NOMO-1 treated with DMSO at 0.1 percent for 48 hours (cell line): ENCODE data around the gene CRNKL1.
"Not testable (repeated sequence)": the region's sequence is repeated elsewhere in the genome, so short reads cannot be mapped to it uniquely, and the experiment has no call there.

Source experiments
- DNase-seq: peaks from one replicate; lab custom pipeline; 2025; ENCODE audit not compliant: unreplicated experiment; lab: John Stamatoyannopoulos, UW

Gene CRNKL1

DNA sequence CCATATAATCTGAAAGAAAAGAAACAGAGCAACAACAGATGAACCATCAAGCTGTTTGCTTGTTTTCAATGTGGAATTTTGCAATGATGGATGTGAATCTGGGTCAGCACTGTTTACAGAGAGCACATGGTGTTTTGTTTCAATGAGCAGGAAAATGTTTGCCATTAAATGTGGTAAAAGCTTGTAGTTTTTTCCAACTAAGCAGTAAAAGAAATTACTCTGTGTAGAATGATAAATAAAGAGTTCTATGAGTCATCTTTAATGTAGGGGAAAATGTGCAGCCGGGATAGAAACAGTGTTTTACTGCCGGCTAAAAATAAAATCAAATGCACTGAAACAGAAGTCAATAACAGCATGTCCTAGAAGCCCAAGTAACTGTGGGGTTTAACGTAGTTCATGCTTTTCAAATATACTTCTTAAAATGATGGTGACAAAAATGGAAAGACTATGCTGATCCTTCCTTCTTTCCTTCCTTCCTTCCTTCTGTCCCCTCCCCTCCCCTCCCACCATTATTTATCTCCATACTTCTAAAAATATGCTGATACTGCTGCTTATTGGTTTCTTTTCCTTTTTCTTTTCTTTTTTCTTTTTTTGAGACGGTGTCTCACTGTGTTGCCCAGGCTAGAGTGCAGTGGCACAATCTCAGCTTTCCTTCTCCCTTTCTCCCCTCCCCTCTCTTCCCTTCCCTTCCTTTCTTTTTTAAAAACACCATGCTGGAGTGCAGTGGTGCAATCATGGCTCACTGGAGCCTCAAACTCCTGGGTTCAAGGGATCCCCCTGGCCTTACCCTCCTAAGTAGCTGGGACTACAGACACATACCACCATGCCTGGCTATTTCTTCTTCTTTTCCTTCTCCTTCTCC, 41.4 kb downstream of the CRNKL1 start:
- no peak for DNase-seq

GRCh38 chr20:20009784-20010253, 42.4 kb downstream of the CRNKL1 start:
- no peak for DNase-seq

GRCh38 chr20:20005342-20005741, 46.9 kb downstream of the CRNKL1 start:
- no peak for DNase-seq

DNA sequence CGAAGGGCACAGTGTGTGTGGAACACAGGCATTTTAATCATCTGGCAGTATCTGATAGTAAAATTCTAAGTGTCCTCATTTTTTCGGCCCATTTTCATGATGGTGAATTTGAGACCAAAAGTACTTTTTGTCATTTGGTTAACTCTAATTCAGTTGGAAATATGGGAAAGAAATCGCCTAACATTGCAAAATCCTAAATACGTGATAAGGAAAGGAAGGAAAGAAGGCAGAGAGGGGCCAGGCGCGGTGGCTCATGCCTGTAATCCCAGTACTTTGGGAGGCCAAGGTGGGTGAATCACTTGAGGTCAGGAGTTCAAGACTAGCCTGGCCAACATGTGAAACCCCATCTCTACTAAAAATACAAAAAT, 48.3 kb downstream of the CRNKL1 start:
- not testable (repeated sequence) for DNase-seq

- DNase-seq, result peak; percentile 75
These were observed 49.0 kb downstream of the CRNKL1 start for GRCh38 chr20:20003031-20003954.

DNA sequence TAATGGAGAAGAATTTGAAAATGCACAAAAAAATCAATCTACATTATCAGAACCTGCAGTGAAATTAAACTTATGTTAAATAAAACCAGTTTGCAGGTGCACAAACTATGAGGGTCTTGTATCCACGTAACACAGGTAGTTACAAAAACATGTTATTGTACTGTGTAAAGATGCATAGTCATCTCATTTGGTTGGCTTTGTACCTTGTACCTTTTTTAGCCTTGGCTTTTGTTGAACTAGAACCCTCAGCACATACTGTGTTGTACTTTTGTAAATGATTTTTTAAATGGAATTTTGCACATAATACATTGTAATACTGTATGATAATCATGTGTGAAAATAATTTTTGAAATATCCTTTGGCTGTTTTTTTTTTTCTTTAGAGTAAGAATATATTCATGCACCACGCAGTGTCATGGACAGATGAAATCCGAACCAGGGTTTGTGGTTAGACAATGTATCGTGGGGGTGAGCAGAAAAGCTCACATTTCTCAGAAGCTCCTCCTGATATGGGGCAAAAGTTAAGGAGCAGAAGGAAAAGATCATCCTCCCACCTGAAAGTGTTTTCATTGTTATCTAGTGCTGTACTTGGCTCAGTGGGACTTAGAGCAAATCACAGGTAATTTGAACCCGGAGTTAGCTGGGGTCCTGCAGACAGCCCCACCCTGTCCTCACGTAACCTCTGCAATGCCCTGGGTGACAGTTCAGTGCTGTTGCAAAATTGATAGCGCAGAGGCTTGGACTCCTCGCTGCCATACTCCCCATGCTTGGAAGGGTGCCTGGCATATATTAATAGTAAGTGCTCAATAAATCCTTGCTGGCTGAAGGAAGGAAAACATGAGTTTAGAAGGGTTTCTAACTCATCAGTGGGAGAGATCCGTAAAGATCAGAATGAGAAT, 49.9 kb downstream of the CRNKL1 start:
- peak; percentile 17 for DNase-seq

DNA sequence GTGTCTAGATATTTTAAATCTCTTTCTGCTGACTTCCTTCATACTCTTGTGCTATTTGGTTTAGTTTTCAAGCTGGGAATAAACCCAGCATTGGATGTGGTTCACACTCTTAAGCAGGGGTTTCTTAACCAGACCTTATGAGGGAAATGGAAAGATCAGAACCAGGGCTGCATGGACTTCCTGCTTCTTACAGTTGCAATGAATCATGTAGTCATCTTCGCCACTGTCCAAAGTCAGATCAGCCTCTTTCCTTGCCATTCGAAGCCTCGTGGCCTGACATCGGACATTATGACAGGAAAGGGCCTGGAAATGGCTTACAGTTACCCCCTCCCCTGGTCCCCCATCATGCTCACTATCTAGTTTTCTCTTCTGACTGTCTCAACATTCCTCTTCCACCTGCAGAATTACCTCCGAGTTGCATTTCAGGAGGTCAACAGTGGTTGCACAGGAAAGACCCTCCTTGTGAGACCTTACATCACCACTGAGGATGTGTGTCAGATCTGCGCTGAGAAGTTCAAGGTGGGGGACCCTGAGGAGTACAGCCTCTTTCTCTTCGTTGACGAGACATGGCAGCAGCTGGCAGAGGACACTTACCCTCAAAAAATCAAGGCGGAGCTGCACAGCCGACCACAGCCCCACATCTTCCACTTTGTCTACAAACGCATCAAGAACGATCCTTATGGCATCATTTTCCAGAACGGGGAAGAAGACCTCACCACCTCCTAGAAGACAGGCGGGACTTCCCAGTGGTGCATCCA, 51.9 kb downstream of the CRNKL1 start:
- peak; percentile 48 for DNase-seq

DNA sequence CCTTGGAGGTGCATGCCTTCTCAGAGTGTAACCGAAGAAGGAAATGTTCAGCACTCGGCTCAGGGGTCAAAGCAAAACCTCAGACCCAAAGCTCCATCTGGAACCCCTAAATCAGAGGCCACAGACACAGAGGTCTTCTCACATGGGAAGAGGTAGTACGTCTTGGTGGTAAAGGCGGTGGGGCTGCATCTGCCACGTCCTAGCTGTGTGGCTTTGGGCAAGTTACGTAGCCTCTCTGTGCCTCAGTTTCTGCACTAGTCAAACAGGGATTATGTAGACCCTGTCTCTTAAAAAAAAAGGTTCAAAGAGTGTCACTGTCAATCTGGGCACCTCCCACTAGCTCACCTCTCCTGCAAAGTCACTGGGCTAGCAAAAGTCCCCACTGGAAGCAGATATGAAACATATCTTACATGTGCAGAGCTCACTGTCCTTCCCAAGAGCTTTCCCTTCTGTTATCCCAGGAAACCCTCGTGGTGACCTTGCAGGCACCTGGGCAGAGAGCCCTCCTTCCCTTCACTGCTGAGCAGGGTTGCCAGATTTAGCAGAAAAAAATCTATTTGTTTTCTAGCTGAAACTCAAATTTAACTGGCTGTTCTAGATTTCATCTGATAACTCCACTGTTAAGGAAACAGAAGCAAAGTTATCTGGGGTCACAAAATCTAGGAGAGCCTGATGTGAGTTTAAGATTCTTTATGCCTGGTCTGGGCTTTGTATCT, 53.1 kb downstream of the CRNKL1 start:
- no peak for DNase-seq

DNA sequence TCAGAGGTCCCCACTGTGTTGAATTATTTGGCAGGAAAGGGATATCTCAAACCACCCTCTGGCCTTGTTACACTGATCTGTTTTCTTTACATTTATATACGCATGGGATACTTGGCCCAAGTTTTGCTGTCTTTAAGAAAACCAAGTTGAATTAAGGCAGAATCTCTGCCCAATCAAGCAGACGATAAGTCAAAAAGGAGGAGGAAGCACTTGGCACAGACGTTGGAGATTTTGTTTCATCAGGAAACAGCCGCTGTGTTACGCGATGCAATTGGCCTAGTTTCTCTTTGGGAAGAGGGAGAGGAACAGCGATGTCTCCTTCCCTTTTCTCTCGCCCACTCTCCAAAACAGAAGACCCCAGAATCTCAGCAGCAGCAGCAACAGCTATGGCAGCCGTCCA, 55.3 kb downstream of the CRNKL1 start:
- no peak for DNase-seq

DNA sequence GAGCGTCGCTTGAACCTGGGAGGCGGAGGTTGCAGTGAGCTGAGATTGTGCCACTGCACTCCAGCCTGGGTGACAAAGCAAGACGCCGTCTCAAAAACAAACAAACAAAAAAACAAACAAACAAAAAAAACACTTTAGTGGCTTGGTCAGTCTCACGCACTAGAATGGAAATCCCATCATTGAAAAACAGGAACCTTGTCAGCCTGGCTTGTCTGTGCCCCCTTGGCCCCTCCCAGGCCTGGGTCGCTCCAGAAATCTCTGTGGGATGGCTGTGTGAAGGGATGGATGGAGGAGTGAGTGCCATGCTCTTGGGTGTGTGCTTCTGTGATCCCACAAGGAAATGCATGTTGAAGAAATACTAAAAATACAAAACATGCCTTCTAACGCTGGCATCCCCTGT, 56.0 kb downstream of the CRNKL1 start:
- DNase-seq, result no peak

GRCh38 chr20:19995220-19995863, 56.9 kb downstream of the CRNKL1 start:
- peak; percentile 72 for DNase-seq

GRCh38 chr20:19993958-19994669, 58.2 kb downstream of the CRNKL1 start:
- no peak for DNase-seq

GRCh38 chr20:19992996-19993908, 59.0 kb downstream of the CRNKL1 start:
- no peak for DNase-seq

DNA sequence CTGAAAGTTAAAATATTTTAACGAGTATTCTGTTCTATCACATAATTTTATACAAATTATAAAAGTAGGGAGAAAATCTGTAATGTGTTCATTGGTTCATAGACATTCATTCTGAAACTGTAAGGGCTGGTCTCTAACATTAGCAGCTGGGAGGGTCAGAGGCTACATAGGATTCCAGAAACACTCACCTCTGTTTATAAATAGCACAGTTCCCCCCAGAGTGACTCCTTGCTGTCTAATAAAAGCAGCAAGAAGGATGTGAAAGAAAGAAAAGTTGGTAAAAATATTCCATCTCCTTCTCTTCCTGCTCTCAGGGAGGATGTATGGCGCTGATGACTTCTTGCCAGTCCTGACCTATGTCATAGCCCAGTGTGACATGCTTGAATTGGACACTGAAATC, 60.4 kb downstream of the CRNKL1 start:
- DNase-seq, result no peak

DNA sequence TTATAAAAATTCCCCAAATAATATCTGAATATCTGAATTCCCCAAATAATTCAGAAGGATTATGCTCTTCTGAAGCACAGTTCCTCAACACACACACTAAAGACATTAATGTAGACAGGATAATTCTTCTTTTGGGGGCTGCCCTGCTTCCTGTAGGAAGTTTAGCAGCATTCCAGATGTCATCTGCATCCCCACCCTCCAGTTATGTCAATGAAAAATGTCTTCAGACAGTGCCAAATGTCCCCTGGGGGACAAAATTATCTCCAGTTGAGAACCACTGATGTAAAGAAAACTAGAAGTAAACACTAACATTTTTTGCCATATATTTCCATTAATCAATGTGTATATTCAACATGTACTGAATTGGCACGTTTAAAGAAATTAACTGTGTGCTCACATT, 61.0 kb downstream of the CRNKL1 start:
- no peak for DNase-seq

DNA sequence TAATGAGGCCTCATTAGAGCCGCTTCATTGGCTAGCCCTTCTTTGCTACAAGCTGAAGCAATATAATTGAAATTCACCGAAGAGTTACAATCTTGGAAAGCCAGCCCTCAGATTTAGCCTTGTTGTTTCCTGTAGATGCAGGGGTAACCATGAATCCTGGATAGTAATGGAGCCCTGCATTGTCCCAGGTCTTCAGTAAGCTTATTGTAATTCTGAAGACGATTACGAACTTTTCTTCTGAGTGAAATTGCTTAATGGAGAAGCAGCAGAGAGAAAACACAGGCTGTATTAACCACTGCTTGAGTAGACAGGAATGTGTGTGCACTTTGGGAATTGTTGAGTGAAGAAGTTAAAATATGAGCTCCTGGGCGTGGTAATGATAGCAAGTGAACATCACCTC, 61.4 kb downstream of the CRNKL1 start:
- no peak for DNase-seq

DNA sequence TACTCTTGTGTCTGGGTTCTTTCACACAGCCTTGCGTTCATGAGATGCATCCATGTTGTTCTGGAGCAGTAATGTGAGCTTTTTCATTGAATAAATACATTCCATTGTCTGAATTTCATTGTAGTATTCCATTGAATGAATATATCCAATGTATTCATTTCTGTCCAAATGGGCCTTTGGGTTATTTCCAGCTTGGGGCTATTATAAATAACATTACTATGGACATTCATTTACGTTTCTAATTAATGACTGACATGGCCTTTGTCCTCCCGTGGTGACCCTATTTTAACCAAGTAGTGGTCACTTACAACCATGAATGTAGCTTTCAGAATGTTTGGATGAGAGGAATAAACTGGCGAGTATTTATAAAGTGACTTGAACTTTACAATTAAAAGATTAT, 65.2 kb downstream of the CRNKL1 start:
- DNase-seq, result no peak
